HCT116 (cell line): ENCODE measurements around the gene EFCAB8. TPM values are rescaled to one million over a fixed set of nuclear protein-coding genes. Genes with fewer than 3 reads are reported as not detected.

ENCODE experiments used
- ATAC-seq: fragments of 200-7000 bp; cut with Tn5 transposase; 2 replicates; pipeline ENCODE4 v1.9.1; 2020; ENCODE audit warnings: mild to moderate bottlenecking, moderate library complexity
- BruUV-seq: library from RNA; stranded (reverse); fragments of 400-500 nt; replicated peaks from 2 replicates; lab custom pipeline; 2021; lab: Mats Ljungman, UMichigan
- CTCF ChIA-PET: fragments of 300-600 bp; sonication (Branson Sonifier 250); formaldehyde crosslinking; loops from one replicate; lab custom pipeline; 2021; ENCODE audit warnings: antibody characterized with exemption; lab: Charles Lee
- POLR2A ChIA-PET: fragments of 300-600, 350-600 bp; sonication (Branson Sonifier 250); formaldehyde crosslinking; loops from one replicate; lab custom pipeline; 2021; ENCODE audit warnings: antibody characterized with exemption; lab: Charles Lee
- RAD21 ChIA-PET, 2 experiments: fragments of 300-600 bp; sonication (Branson Sonifier 250); formaldehyde crosslinking; loops; one replicate each; lab custom pipeline; 2023; ENCODE audit warnings: low total read pairs in 2 of 2; ENCODE audit not compliant: uncharacterized antibody in 2 of 2, unreplicated experiment in 2 of 2, low non-redundant PET in 1 of 2; lab: Charles Lee
- DNase-seq: peaks from one replicate; pipeline ENCODE4 v3.0.0-alpha.2; 2010; ENCODE audit warnings: low read depth, low spot score
- H2AFZ ChIP-seq: fragments of 200-600 bp; shearing (Covaris generic), sonication (generic); 2 replicates; pipeline ENCODE4 v1.6.1; 2017; ENCODE audit warnings: low read depth, mixed run types, mixed read lengths, antibody characterized with exemption, low read length; ENCODE audit not compliant: poor library complexity, severe bottlenecking
- H3K27ac ChIP-seq: 2 replicates; pipeline ENCODE4 v1.5.1; 2012; ENCODE audit warnings: low read depth, low read length
- H3K27me3 ChIP-seq: fragments of 200-600 bp; sonication (generic); 2 replicates; pipeline ENCODE4 v1.6.1; 2016; ENCODE audit warnings: mixed run types, low read length, mixed read lengths; ENCODE audit not compliant: insufficient read depth
- H3K36me3 ChIP-seq, 2 experiments: fragments of 200-500 bp in 1 of 2; fragments of 200-600 bp in 1 of 2; sonication (Bioruptor generic) in 1 of 2; sonication (generic) in 1 of 2; 2 replicates each; pipeline versions ENCODE4 v1.5.1 to v1.6.1; 2014 to 2016; ENCODE audit warnings: low read length in 2 of 2, inconsistent platforms in 1 of 2, mixed read lengths in 1 of 2, mixed run types in 1 of 2; ENCODE audit not compliant: insufficient read depth in 2 of 2, control insufficient read depth in 1 of 2
- H3K4me1 ChIP-seq, 2 experiments: fragments of 200-600 bp in 1 of 2; sonication (generic) in 1 of 2; 2 replicates each; pipeline versions ENCODE4 v1.5.1 to v1.6.1; 2012 to 2017; ENCODE audit warnings: low read length in 2 of 2, inconsistent platforms in 1 of 2, mild to moderate bottlenecking in 1 of 2, mixed read lengths in 1 of 2, mixed run types in 1 of 2, moderate library complexity in 1 of 2; ENCODE audit not compliant: insufficient read depth in 2 of 2, control insufficient read depth in 1 of 2
- H3K4me2 ChIP-seq: fragments of 200-600 bp; sonication (generic); 2 replicates; pipeline ENCODE4 v1.6.1; 2017; ENCODE audit warnings: mixed run types, low read length, mixed read lengths
- H3K4me3 ChIP-seq, 2 experiments: fragments of 200-600 bp in 1 of 2; sonication (generic) in 1 of 2; replicated peaks in 1 of 2; 2 replicates each; pipeline ENCODE4 v1.5.1; 2011 to 2016; ENCODE audit warnings: low read length in 2 of 2, control low read depth in 1 of 2, low read depth in 1 of 2, mild to moderate bottlenecking in 1 of 2, mixed read lengths in 1 of 2, mixed run types in 1 of 2
- H3K79me2 ChIP-seq: fragments of 200-600 bp; sonication (generic); 2 replicates; pipeline ENCODE4 v1.6.1; 2017; ENCODE audit warnings: mild to moderate bottlenecking, mixed run types, low read length, moderate library complexity, mixed read lengths; ENCODE audit not compliant: insufficient read depth
- H3K9ac ChIP-seq: fragments of 200-600 bp; sonication (generic); 2 replicates; pipeline ENCODE4 v1.6.1; 2016; ENCODE audit warnings: low read length, mixed read lengths
- H3K9me2 ChIP-seq: fragments of 200-600 bp; sonication (generic), shearing (Covaris generic); 2 replicates; pipeline ENCODE4 v1.6.1; 2017; ENCODE audit warnings: mixed run types, mild to moderate bottlenecking, moderate library complexity; ENCODE audit not compliant: insufficient read depth
- H3K9me3 ChIP-seq, 2 experiments: fragments of 200-500 bp in 1 of 2; fragments of 200-600 bp in 1 of 2; sonication (Bioruptor generic) in 1 of 2; sonication (generic) in 1 of 2; 2 replicates each; pipeline ENCODE4 v1.6.1; 2014 to 2017; ENCODE audit warnings: low read length in 2 of 2, mixed read lengths in 2 of 2, inconsistent platforms in 1 of 2, low read depth in 1 of 2, mild to moderate bottlenecking in 1 of 2, mixed run types in 1 of 2, moderate library complexity in 1 of 2; ENCODE audit not compliant: control insufficient read depth in 1 of 2, insufficient read depth in 1 of 2
- H4K20me1 ChIP-seq: fragments of 200-600 bp; sonication (generic), shearing (Covaris generic); 2 replicates; pipeline ENCODE4 v1.6.1; 2017; ENCODE audit warnings: mixed run types, mild to moderate bottlenecking, moderate library complexity; ENCODE audit not compliant: insufficient read depth
- ATF3 ChIP-seq: IDR thresholded peaks from 2 replicates; pipeline ENCODE4 v1.6.1; 2012
- CBX3 ChIP-seq: IDR thresholded peaks from 2 replicates; pipeline ENCODE4 v1.6.1; 2012; ENCODE audit warnings: low read depth
- CEBPB ChIP-seq: IDR thresholded peaks from 2 replicates; pipeline ENCODE4 v1.6.1; 2012; ENCODE audit warnings: low read depth
- CTCF ChIP-seq, 3 experiments: fragments of 200-600 bp in 1 of 3; sonication (generic) in 1 of 3; IDR thresholded peaks in 2 of 3; conservative IDR thresholded peaks in 1 of 3; 2 replicates each; pipeline ENCODE4 v1.5.1; 2012 to 2017; ENCODE audit warnings: low read depth in 2 of 3, low read length in 2 of 3, antibody characterized with exemption in 1 of 3, borderline replicate concordance in 1 of 3, control low read depth in 1 of 3, mild to moderate bottlenecking in 1 of 3, mixed read lengths in 1 of 3, mixed run types in 1 of 3, moderate library complexity in 1 of 3; ENCODE audit not compliant: insufficient read depth in 1 of 3
- EGR1 ChIP-seq: IDR thresholded peaks from 2 replicates; pipeline ENCODE4 v1.6.1; 2012; ENCODE audit warnings: low read depth
- ELF1 ChIP-seq: IDR thresholded peaks from 2 replicates; pipeline ENCODE4 v1.6.1; 2012; ENCODE audit warnings: low read depth, borderline replicate concordance
- EZH2 ChIP-seq: fragments of 200-600 bp; sonication (generic); IDR thresholded peaks from 2 replicates; pipeline ENCODE4 v1.6.1; 2017; ENCODE audit warnings: antibody characterized with exemption, mixed run types
- FOSL1 ChIP-seq: IDR thresholded peaks from 2 replicates; pipeline ENCODE4 v1.6.1; 2012; ENCODE audit warnings: low read depth
- JUND ChIP-seq: IDR thresholded peaks from 2 replicates; pipeline ENCODE4 v1.6.1; 2012
- MAX ChIP-seq: IDR thresholded peaks from 2 replicates; pipeline ENCODE4 v1.6.1; 2012
- POLR2AphosphoS5 ChIP-seq: IDR thresholded peaks from 2 replicates; pipeline ENCODE4 v1.6.1; 2011; ENCODE audit warnings: mild to moderate bottlenecking, low read depth, low read length, moderate library complexity
- RAD21 ChIP-seq: IDR thresholded peaks from 2 replicates; pipeline ENCODE4 v1.6.1; 2012; ENCODE audit warnings: low read depth, mild to moderate bottlenecking
- SIN3A ChIP-seq: IDR thresholded peaks from 2 replicates; pipeline ENCODE4 v1.6.1; 2012; ENCODE audit warnings: low read depth
- SP1 ChIP-seq: IDR thresholded peaks from 2 replicates; pipeline ENCODE4 v1.6.1; 2012; ENCODE audit warnings: low read depth
- SRF ChIP-seq: IDR thresholded peaks from 2 replicates; pipeline ENCODE4 v1.6.1; 2012; ENCODE audit warnings: low read depth
- TCF7L2 ChIP-seq: IDR thresholded peaks from 2 replicates; pipeline ENCODE4 v1.7.0; 2011; ENCODE audit warnings: borderline replicate concordance, inconsistent platforms; ENCODE audit not compliant: insufficient read depth, insufficient read length; ENCODE audit errors: extremely low read depth
- YY1 ChIP-seq: IDR thresholded peaks from 2 replicates; pipeline ENCODE4 v1.6.1; 2011; ENCODE audit warnings: low read length, low read depth, moderate library complexity, mild to moderate bottlenecking; ENCODE audit not compliant: insufficient replicate concordance; ENCODE audit errors: extremely low read depth
- ZFX ChIP-seq: fragments of 450-650 bp; IDR thresholded peaks from 2 replicates; pipeline ENCODE4 v1.6.1; 2017
- ZNF274 ChIP-seq: fragments of 200-500 bp; sonication (Bioruptor generic); IDR thresholded peaks from 2 replicates; pipeline ENCODE4 v1.6.1; 2014; ENCODE audit warnings: mild to moderate bottlenecking, low read depth, low read length, inconsistent platforms
- intact Hi-C: fragments of 100-400 bp; cut with micrococcal nuclease; formaldehyde crosslinking; loops from 2 replicates; pipeline ENCODE4 v1.10.0; 2022
- total RNA-seq: library from RNA; stranded (reverse); gene quantifications from one replicate; pipeline ENCODE4 v1.2.1, GENCODE V29; 2021; ENCODE audit not compliant: unreplicated experiment

Gene EFCAB8
- total RNA-seq, 1 experiment from 2014 or later = 0.42 TPM

- H3K4me3 ChIP-seq = no peak overlapping the region
- POLR2A ChIA-PET = interaction anchor here (0.6 kb wide), 1 partner anchor 61 kb away, joined by 5 read pairs; the partner anchor contains the start of gene MAPRE1
- no peak overlapping the region for H3K9ac ChIP-seq
- H3K36me3 ChIP-seq = no peaks in the 10 kb centered on the region
- no peak for DNase-seq
- H3K9me2 ChIP-seq = no peaks in the 10 kb centered on the region
- no peak for ATAC-seq
- RAD21 ChIA-PET = no interaction called here
- no peak for TF ChIP-seq EGR1
- no peak for TF ChIP-seq MAX
- no peak for TF ChIP-seq ATF3
- no peak for TF ChIP-seq SP1
- TF ChIP-seq RAD21 = no peak
- no peak for TF ChIP-seq ZFX
- TF ChIP-seq EZH2 = no peak
- no peak for TF ChIP-seq SRF
- no peak for TF ChIP-seq CBX3
- TF ChIP-seq SIN3A = no peak
- TF ChIP-seq JUND = no peak
- no peak for TF ChIP-seq POLR2AphosphoS5
- TF ChIP-seq TCF7L2 = no peak
- TF ChIP-seq ZNF274 = no peak
- TF ChIP-seq CEBPB = no peak
- TF ChIP-seq CTCF (IDR thresholded peaks at IDR 0.05 in 2 of 3, conservative IDR thresholded peaks at IDR 0.05 in 1 of 3; ENCODE audit: borderline replicate concordance in 1 of 3, insufficient read depth in 1 of 3, low read depth in 2 of 3, low read length in 2 of 3) = no peak
- TF ChIP-seq ELF1 = no peak
- no peak for TF ChIP-seq YY1
- no peak for TF ChIP-seq FOSL1
- no peak overlapping the region for H3K4me2 ChIP-seq
- CTCF ChIA-PET = interaction anchor here (1.0 kb wide), 1 partner anchor 14 kb away, joined by 3 read pairs; no protein-coding TSS in a partner anchor
- BruUV-seq = no TSS peak
- H2AFZ ChIP-seq = no peak overlapping the region
- H3K27ac ChIP-seq = no peak overlapping the region
- no peaks in the 10 kb centered on the region for H3K9me3 ChIP-seq
- no peaks in the 10 kb centered on the region for H3K79me2 ChIP-seq
- no peaks in the 10 kb centered on the region for H4K20me1 ChIP-seq
- no peaks in the 10 kb centered on the region for H3K4me1 ChIP-seq
- no peaks in the 10 kb centered on the region for H3K27me3 ChIP-seq
- intact Hi-C loops = no loop called here
Observed at GRCh38 chr20:32880635-32881034, 21.9 kb downstream of the EFCAB8 start.
